Esophagus squamous epithelium (tissue), 4 donors: ENCODE measurements around the gene GTSF1L.

Experiments used
- CTCF ChIP-seq, 6 experiments: fragments of 450-650 bp in 4 of 6; fragments of 200-600 bp in 2 of 6; sonication (generic) in 2 of 6; IDR thresholded peaks; one replicate each; pipeline ENCODE4 v1.5.1; 2016 to 2019; ENCODE audit warnings: antibody characterized with exemption in 6 of 6, mild to moderate bottlenecking in 4 of 6, moderate library complexity in 4 of 6
- POLR2A ChIP-seq, 4 donors: fragments of 450-650 bp; IDR thresholded peaks; one replicate each; pipeline ENCODE4 v1.6.1; 2017; ENCODE audit warnings: antibody characterized with exemption in 4 of 4, mild to moderate bottlenecking in 4 of 4, moderate library complexity in 3 of 4

DNA sequence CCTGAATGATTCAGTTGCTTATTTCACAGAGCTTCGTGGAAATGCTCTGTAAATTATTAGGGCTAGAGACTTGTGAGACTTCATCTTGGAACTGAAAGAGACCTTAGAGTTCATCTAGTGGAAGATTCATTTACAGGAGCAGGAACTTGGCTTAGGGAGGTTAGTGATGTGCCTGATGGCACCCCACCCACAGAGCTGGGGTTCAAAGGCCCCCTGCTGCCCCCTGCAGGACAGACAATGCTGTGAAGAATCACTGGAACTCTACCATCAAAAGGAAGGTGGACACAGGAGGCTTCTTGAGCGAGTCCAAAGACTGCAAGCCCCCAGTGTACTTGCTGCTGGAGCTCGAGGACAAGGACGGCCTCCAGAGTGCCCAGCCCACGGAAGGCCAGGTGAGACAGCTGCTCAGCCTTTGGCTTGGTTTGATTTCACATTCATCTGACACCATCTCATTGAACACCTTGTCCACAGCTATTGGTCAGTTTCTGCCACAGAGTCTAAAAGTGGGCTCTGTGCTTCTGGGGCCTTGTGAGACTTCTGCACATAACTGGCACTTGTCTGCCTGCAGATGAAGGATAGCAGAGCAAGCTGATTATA lies 34.8 kb downstream of the GTSF1L start:
- TF ChIP-seq CTCF (IDR thresholded peaks at IDR 0.05) (peak; percentile 19 to 56 (median 37)), POLR2A (IDR thresholded peaks at IDR 0.05) (no peak)
